Loucy (cell line): Measurements from ENCODE around the gene OR12D2.

Experiments used
- EZH2phosphoT487 ChIP-seq: fragments of 200-600 bp; IDR thresholded peaks from 2 replicates; pipeline ENCODE4 v1.6.1; 2018; ENCODE audit warnings: antibody characterized with exemption, mild to moderate bottlenecking, moderate library complexity, borderline replicate concordance
- TF ChIP-seq, protein P1 (sequence below): fragments of 200-600 bp; sonication (generic); conservative IDR thresholded peaks from 2 replicates; pipeline ENCODE4 v1.5.1; 2014; ENCODE audit warnings: mild to moderate bottlenecking, antibody characterized with exemption, low read length

DNA sequence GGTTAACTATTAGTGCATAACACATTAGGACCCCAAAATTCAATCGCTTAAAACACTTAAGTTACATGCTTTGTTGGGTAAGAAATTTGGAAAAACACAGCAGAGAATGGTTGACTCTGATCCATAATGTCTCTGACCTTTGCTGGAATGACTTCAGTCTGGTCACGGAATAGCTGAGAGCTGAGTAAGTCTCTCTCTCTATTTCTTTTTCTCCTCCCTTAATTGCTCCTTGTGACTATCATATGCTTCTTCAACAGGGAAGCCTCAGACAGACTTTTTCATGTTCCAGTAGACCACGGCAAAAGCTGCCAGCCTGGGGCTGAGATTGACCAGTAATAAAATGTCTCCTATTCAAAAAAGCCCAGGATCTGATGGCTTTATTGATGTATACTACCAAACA is 24.1 kb downstream of the OR12D2 start:
- TF ChIP-seq, protein P1, sequence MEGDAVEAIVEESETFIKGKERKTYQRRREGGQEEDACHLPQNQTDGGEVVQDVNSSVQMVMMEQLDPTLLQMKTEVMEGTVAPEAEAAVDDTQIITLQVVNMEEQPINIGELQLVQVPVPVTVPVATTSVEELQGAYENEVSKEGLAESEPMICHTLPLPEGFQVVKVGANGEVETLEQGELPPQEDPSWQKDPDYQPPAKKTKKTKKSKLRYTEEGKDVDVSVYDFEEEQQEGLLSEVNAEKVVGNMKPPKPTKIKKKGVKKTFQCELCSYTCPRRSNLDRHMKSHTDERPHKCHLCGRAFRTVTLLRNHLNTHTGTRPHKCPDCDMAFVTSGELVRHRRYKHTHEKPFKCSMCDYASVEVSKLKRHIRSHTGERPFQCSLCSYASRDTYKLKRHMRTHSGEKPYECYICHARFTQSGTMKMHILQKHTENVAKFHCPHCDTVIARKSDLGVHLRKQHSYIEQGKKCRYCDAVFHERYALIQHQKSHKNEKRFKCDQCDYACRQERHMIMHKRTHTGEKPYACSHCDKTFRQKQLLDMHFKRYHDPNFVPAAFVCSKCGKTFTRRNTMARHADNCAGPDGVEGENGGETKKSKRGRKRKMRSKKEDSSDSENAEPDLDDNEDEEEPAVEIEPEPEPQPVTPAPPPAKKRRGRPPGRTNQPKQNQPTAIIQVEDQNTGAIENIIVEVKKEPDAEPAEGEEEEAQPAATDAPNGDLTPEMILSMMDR: no peak
- no peak for TF ChIP-seq EZH2phosphoT487
